Keratinocyte (primary cell): ENCODE results near the gene PITPNC1. TPM values are rescaled to one million over a fixed set of nuclear protein-coding genes. Genes with fewer than 3 reads are reported as not detected.

Source experiments
- DNase-seq: peaks from one replicate; pipeline ENCODE4 v3.0.0-alpha.2; 2011; ENCODE audit warnings: low read depth, missing footprints, low spot score
- FAIRE-seq: peaks from 2 replicates; lab custom pipeline; 2011; peaks lifted over from hg19 to GRCh38; lab: Jason Lieb, UNC
- H2AFZ ChIP-seq: 2 replicates; pipeline ENCODE4 v1.6.0; 2012; ENCODE audit warnings: low read length, control low read depth, inconsistent platforms; ENCODE audit not compliant: control insufficient read depth
- H3K27ac ChIP-seq: 2 replicates; pipeline ENCODE4 v1.5.1; 2011; ENCODE audit warnings: low read length; ENCODE audit not compliant: control insufficient read depth, insufficient read depth
- H3K27me3 ChIP-seq: 3 replicates; pipeline ENCODE4 v1.6.0; 2011; ENCODE audit warnings: low read length; ENCODE audit not compliant: control insufficient read depth, insufficient read depth; ENCODE audit errors: extremely low read depth
- H3K36me3 ChIP-seq, 2 experiments: 2 replicates in 1 of 2; 3 replicates in 1 of 2; pipeline ENCODE4 v1.5.1; 2011; ENCODE audit warnings: low read length in 2 of 2, mild to moderate bottlenecking in 1 of 2; ENCODE audit not compliant: control insufficient read depth in 2 of 2, insufficient read depth in 2 of 2; ENCODE audit errors: extremely low read depth in 1 of 2
- H3K4me1 ChIP-seq: 3 replicates; pipeline ENCODE4 v1.5.1; 2011; ENCODE audit warnings: low read length; ENCODE audit not compliant: control insufficient read depth, insufficient read depth; ENCODE audit errors: extremely low read depth
- H3K4me2 ChIP-seq: 3 replicates; pipeline ENCODE4 v1.6.0; 2011; ENCODE audit warnings: low read depth, low read length; ENCODE audit not compliant: control insufficient read depth, insufficient read depth; ENCODE audit errors: extremely low read depth
- H3K4me3 ChIP-seq, 3 experiments: fragments of 200-600 bp in 1 of 3; sonication (generic) in 1 of 3; 2 replicates in 2 of 3; 3 replicates in 1 of 3; pipeline ENCODE4 v1.5.1; 2011 to 2016; ENCODE audit warnings: low read length in 3 of 3, mild to moderate bottlenecking in 3 of 3, control low read depth in 2 of 3, inconsistent platforms in 1 of 3, low read depth in 1 of 3, mixed read lengths in 1 of 3, mixed run types in 1 of 3, moderate library complexity in 1 of 3; ENCODE audit not compliant: control insufficient read depth in 2 of 3, insufficient read depth in 2 of 3; ENCODE audit errors: extremely low read depth in 1 of 3
- H3K79me2 ChIP-seq: 2 replicates; pipeline ENCODE4 v1.6.0; 2012; ENCODE audit warnings: low read length; ENCODE audit not compliant: control insufficient read depth, insufficient read depth
- H3K9ac ChIP-seq: 3 replicates; pipeline ENCODE4 v1.6.0; 2011; ENCODE audit warnings: low read length; ENCODE audit not compliant: control insufficient read depth, insufficient read depth; ENCODE audit errors: extremely low read depth
- H3K9me1 ChIP-seq: 3 replicates; pipeline ENCODE4 v1.6.0; 2011; ENCODE audit warnings: low read length; ENCODE audit not compliant: control insufficient read depth, insufficient read depth; ENCODE audit errors: extremely low read depth
- H3K9me3 ChIP-seq: 2 replicates; pipeline ENCODE4 v1.5.1; 2012; ENCODE audit warnings: low read depth, low read length; ENCODE audit not compliant: control insufficient read depth
- H4K20me1 ChIP-seq: 3 replicates; pipeline ENCODE4 v1.6.0; 2011; ENCODE audit warnings: low read length; ENCODE audit not compliant: control insufficient read depth, insufficient read depth; ENCODE audit errors: extremely low read depth
- EZH2 ChIP-seq: IDR thresholded peaks from one replicate; pipeline ENCODE4 v1.6.1; 2012; ENCODE audit warnings: inconsistent platforms, mild to moderate bottlenecking, low read length, moderate library complexity
- dilution Hi-C: fragments of 300-500 bp; cut with MboI; formaldehyde crosslinking; loops from one replicate; pipeline ENCODE4 v1.7.0; 2020; ENCODE audit warnings: low sequenced_read_pairs; ENCODE audit not compliant: extremely low pct_ligation_motif_present
- polyA plus RNA-seq, 5 experiments: library from polyadenylated mRNA; depleted of rRNA in 3 of 5; stranded (reverse) in 3 of 5; stranded (forward) in 1 of 5; unstranded in 1 of 5; fragments of >200 nt; gene quantifications; 1 replicate in 1 of 5; 2 replicates in 3 of 5; 3 replicates in 1 of 5; pipeline versions ENCODE4 v1.2.1 to v1.2.3, GENCODE V29; 2011 to 2012; ENCODE audit warnings: missing spikeins in 2 of 5, low read depth in 1 of 5, low replicate concordance in 1 of 5
- TF ChIP-seq, protein P1 (sequence below), 3 experiments: IDR thresholded peaks in 1 of 3; conservative IDR thresholded peaks in 1 of 3; optimal IDR thresholded peaks in 1 of 3; 2 replicates in 2 of 3; 3 replicates in 1 of 3; pipeline versions ENCODE3 to v1.5.1; 2011; ENCODE audit warnings: low read length in 3 of 3, mild to moderate bottlenecking in 3 of 3, moderate library complexity in 2 of 3, control low read depth in 1 of 3, inconsistent platforms in 1 of 3; ENCODE audit not compliant: insufficient read depth in 2 of 3; ENCODE audit errors: extremely low read depth in 1 of 3

PITPNC1 gene
- polyA plus RNA-seq, 1 donor (not counting 4 experiments of a cell fraction or from before 2014, with no cell fraction given): 24.8 TPM

DNA sequence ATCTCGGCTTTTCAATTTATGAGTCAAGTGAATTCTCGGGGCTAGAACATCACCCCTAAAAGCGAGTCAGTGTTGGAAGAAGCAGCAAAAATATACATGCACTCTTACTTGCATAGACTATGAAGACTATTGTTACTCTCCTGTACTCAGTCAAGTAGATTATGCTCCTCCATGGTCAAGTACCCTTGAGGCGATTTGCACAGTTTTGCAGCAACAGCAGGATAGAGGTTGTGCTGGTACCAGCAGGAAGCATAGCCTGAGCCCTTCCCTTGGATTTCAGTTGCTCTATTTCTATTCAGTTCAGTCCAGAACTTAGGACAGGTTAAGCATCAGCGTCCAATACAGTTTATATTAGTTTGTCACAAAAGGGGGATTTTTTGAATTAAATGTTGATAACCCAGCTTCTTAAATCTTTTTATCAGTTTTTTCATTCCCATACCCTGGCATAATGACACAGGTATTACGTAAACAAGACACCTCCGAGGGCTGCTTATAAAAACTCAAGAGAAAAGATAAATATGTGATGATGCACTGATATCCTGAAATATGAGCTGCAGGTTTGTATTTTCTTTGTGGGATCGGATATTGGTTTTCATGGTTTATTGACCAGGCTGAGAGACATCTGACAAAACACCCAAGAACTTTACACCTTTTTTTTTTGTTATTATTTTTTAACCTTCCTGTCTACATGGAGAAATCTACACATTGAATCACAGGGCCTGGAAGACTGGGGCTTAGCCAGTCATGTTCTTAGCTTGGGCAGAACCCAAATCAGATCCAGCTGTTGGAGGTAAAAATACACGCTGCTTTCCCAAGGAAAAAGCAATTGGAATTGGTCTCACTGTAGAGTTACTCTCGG, 144.1 kb downstream of the PITPNC1 start:
- Histone ChIP-seq H4K20me1 (no peaks in the 10 kb centered on the region), H3K4me2 (no peak overlapping the region), H3K36me3 (peaks cover 0 to 1% of the 10 kb centered on the region in 2 experiments), H2AFZ (no peak overlapping the region), H3K27me3 (no peaks in the 10 kb centered on the region), H3K9ac (no peak overlapping the region), H3K4me1 (no peaks in the 10 kb centered on the region), H3K79me2 (no peaks in the 10 kb centered on the region), H3K27ac (no peak overlapping the region), H3K9me1 (no peaks in the 10 kb centered on the region), H3K4me3 (no peak overlapping the region), H3K9me3 (no peaks in the 10 kb centered on the region)
- dilution Hi-C loops: no loop called here
- DNase-seq: no peak
- TF ChIP-seq EZH2: no peak
- TF ChIP-seq, protein P1, sequence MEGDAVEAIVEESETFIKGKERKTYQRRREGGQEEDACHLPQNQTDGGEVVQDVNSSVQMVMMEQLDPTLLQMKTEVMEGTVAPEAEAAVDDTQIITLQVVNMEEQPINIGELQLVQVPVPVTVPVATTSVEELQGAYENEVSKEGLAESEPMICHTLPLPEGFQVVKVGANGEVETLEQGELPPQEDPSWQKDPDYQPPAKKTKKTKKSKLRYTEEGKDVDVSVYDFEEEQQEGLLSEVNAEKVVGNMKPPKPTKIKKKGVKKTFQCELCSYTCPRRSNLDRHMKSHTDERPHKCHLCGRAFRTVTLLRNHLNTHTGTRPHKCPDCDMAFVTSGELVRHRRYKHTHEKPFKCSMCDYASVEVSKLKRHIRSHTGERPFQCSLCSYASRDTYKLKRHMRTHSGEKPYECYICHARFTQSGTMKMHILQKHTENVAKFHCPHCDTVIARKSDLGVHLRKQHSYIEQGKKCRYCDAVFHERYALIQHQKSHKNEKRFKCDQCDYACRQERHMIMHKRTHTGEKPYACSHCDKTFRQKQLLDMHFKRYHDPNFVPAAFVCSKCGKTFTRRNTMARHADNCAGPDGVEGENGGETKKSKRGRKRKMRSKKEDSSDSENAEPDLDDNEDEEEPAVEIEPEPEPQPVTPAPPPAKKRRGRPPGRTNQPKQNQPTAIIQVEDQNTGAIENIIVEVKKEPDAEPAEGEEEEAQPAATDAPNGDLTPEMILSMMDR (optimal IDR thresholded peaks at IDR 0.05 in 1 of 3, IDR thresholded peaks at IDR 0.05 in 1 of 3, conservative IDR thresholded peaks at IDR 0.05 in 1 of 3; ENCODE audit: extremely low read depth in 1 of 3, insufficient read depth in 2 of 3, low read length in 3 of 3): no peak
- no peak for FAIRE-seq

DNA sequence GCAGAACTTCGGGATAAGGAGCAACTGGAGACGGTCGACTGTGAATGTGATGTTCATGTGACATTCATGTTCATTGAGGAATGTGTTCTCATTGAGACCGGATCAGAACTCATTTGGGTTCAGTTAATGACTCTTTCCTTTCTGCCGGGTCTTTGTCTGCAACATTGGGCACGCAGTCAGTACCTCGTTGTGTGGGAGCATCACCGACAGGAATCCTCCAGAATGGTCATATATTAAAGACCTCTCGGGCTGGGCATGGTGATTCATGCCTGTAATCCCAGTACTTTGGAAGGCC, 144.6 kb downstream of the PITPNC1 start:
- Histone ChIP-seq H3K4me3 (no peak overlapping the region), H3K9me1 (no peaks in the 10 kb centered on the region), H3K36me3 (peaks cover 0 to 1% of the 10 kb centered on the region in 2 experiments), H4K20me1 (no peaks in the 10 kb centered on the region), H2AFZ (no peak overlapping the region), H3K27ac (no peak overlapping the region), H3K4me2 (no peak overlapping the region), H3K4me1 (no peaks in the 10 kb centered on the region), H3K9me3 (no peaks in the 10 kb centered on the region), H3K9ac (no peak overlapping the region), H3K27me3 (no peaks in the 10 kb centered on the region), H3K79me2 (no peaks in the 10 kb centered on the region)
- no peak for DNase-seq
- TF ChIP-seq EZH2: no peak
- TF ChIP-seq, protein P1 (optimal IDR thresholded peaks at IDR 0.05 in 1 of 3, IDR thresholded peaks at IDR 0.05 in 1 of 3, conservative IDR thresholded peaks at IDR 0.05 in 1 of 3; ENCODE audit: extremely low read depth in 1 of 3, insufficient read depth in 2 of 3, low read length in 3 of 3): no peak
- dilution Hi-C loops: no loop called here
- no peak for FAIRE-seq
